ENCODE measurements around the gene XPO6.

The XPO6 gene

GRCh38 chr16:28089992-28090365 lies 121.8 kb downstream of the XPO6 start:
- no peak overlapping the region for H3K4me3 ChIP-seq (ENCODE audit: low read depth, low read length)
- DNase-seq (ENCODE audit: low read depth) = no peak
- TF ChIP-seq POLR2A (IDR thresholded peaks at IDR 0.05; ENCODE audit: extremely low read depth, insufficient read length) (no peak), MYC (IDR thresholded peaks at IDR 0.05; ENCODE audit: low read depth, low read length) (no peak)
- TF ChIP-seq, protein P1, sequence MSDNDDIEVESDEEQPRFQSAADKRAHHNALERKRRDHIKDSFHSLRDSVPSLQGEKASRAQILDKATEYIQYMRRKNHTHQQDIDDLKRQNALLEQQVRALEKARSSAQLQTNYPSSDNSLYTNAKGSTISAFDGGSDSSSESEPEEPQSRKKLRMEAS (IDR thresholded peaks at IDR 0.05; ENCODE audit: low read depth, low read length) = no peak
- TF ChIP-seq, protein P2, sequence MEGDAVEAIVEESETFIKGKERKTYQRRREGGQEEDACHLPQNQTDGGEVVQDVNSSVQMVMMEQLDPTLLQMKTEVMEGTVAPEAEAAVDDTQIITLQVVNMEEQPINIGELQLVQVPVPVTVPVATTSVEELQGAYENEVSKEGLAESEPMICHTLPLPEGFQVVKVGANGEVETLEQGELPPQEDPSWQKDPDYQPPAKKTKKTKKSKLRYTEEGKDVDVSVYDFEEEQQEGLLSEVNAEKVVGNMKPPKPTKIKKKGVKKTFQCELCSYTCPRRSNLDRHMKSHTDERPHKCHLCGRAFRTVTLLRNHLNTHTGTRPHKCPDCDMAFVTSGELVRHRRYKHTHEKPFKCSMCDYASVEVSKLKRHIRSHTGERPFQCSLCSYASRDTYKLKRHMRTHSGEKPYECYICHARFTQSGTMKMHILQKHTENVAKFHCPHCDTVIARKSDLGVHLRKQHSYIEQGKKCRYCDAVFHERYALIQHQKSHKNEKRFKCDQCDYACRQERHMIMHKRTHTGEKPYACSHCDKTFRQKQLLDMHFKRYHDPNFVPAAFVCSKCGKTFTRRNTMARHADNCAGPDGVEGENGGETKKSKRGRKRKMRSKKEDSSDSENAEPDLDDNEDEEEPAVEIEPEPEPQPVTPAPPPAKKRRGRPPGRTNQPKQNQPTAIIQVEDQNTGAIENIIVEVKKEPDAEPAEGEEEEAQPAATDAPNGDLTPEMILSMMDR (IDR thresholded peaks at IDR 0.05; ENCODE audit: low read depth, low read length) = no peak

GRCh38 chr16:28089205-28089991 lies 122.4 kb downstream of the XPO6 start:
- H3K4me3 ChIP-seq (ENCODE audit: low read depth, low read length) = no peak overlapping the region
- no peak for DNase-seq (ENCODE audit: low read depth)
- TF ChIP-seq, protein P1 (IDR thresholded peaks at IDR 0.05; ENCODE audit: low read depth, low read length) = no peak
- TF ChIP-seq, protein P2 (IDR thresholded peaks at IDR 0.05; ENCODE audit: low read depth, low read length) = no peak
- TF ChIP-seq MYC (IDR thresholded peaks at IDR 0.05; ENCODE audit: low read depth, low read length) = no peak
- no peak for TF ChIP-seq POLR2A (IDR thresholded peaks at IDR 0.05; ENCODE audit: extremely low read depth, insufficient read length)

DNA sequence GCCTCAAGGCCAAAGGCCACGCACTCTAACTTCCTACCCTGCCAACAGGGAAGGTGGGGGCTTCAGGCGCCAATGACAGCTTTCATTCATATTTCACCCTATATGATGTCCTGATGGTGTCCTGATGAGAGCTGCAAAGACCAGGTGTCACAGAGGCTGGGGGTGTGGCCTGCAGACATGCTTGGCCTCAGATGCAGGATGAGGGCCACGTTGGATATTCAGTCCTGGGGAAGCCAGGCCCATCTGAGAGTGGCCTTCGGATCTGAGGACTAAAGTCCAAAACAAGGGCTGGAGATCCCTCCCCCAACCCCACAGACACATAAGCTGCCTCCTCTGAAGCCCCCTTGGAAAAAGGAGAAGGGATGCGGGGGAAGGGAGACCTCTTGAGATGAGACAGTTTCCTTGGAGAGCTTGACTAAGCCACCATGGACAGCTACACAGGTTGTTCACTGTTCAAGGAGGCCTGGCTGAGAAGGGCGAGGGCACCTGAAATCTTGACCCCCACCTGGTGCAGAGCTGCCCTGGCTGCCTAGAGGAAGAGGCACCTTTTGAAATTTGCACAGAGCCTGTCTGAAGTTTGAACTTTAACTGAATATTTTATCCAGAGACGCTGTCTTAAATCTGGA lies 124.0 kb downstream of the XPO6 start:
- no peak overlapping the region for H3K4me3 ChIP-seq (ENCODE audit: low read depth, low read length)
- no peak for DNase-seq (ENCODE audit: low read depth)
- no peak for TF ChIP-seq MYC (IDR thresholded peaks at IDR 0.05; ENCODE audit: low read depth, low read length)
- no peak for TF ChIP-seq POLR2A (IDR thresholded peaks at IDR 0.05; ENCODE audit: extremely low read depth, insufficient read length)
- TF ChIP-seq, protein P2 (IDR thresholded peaks at IDR 0.05; ENCODE audit: low read depth, low read length) = no peak
- TF ChIP-seq, protein P1 (IDR thresholded peaks at IDR 0.05; ENCODE audit: low read depth, low read length) = no peak

- TF ChIP-seq, protein P2 (IDR thresholded peaks at IDR 0.05; ENCODE audit: low read depth, low read length) = no peak
- TF ChIP-seq, protein P1 (IDR thresholded peaks at IDR 0.05; ENCODE audit: low read depth, low read length) = no peak
- TF ChIP-seq POLR2A (IDR thresholded peaks at IDR 0.05; ENCODE audit: extremely low read depth, insufficient read length) (no peak), MYC (IDR thresholded peaks at IDR 0.05; ENCODE audit: low read depth, low read length) (no peak)
- DNase-seq (ENCODE audit: low read depth) = no peak
- no peak overlapping the region for H3K4me3 ChIP-seq (ENCODE audit: low read depth, low read length)
Observed at GRCh38 chr16:28087140-28087660, 124.6 kb downstream of the XPO6 start.

GRCh38 chr16:28086186-28087139 lies 125.3 kb downstream of the XPO6 start:
- no peak overlapping the region for H3K4me3 ChIP-seq (ENCODE audit: low read depth, low read length)
- DNase-seq (ENCODE audit: low read depth) = no peak
- TF ChIP-seq, protein P1 (IDR thresholded peaks at IDR 0.05; ENCODE audit: low read depth, low read length) = no peak
- TF ChIP-seq, protein P2 (IDR thresholded peaks at IDR 0.05; ENCODE audit: low read depth, low read length) = no peak
- TF ChIP-seq MYC (IDR thresholded peaks at IDR 0.05; ENCODE audit: low read depth, low read length) (no peak), POLR2A (IDR thresholded peaks at IDR 0.05; ENCODE audit: extremely low read depth, insufficient read length) (no peak)
